ENCODE measurements around the gene ITPK1.

Gene ITPK1

GRCh38 chr14:93023039-93023438, 92.7 kb downstream of the ITPK1 start:
- DNase-seq = no peak

GRCh38 chr14:93019970-93020369, 95.8 kb downstream of the ITPK1 start:
- no peak for DNase-seq

- DNase-seq = no peak
Observed at GRCh38 chr14:93019367-93019843, 96.3 kb downstream of the ITPK1 start.

GRCh38 chr14:93018366-93018765, 97.4 kb downstream of the ITPK1 start:
- DNase-seq = no peak

GRCh38 chr14:93017898-93018297, 97.8 kb downstream of the ITPK1 start:
- DNase-seq = no peak

- DNase-seq = no peak
Observed at GRCh38 chr14:93017301-93017797, 98.4 kb downstream of the ITPK1 start.

GRCh38 chr14:93016275-93016845, 99.4 kb downstream of the ITPK1 start:
- DNase-seq = no peak

GRCh38 chr14:93015505-93015904, 100.2 kb downstream of the ITPK1 start:
- DNase-seq = no peak

GRCh38 chr14:93015064-93015463, 100.7 kb downstream of the ITPK1 start:
- no peak for DNase-seq

GRCh38 chr14:93014058-93015023, 101.4 kb downstream of the ITPK1 start:
- DNase-seq = no peak

- DNase-seq = no peak
Observed at GRCh38 chr14:93012951-93013719, 102.6 kb downstream of the ITPK1 start.

GRCh38 chr14:93012506-93012905, 103.2 kb downstream of the ITPK1 start:
- DNase-seq = no peak

- no peak for DNase-seq
Observed at GRCh38 chr14:93011650-93012325, 103.9 kb downstream of the ITPK1 start.

- no peak for DNase-seq
Observed at GRCh38 chr14:93011141-93011529, 104.6 kb downstream of the ITPK1 start.

GRCh38 chr14:93010522-93011140, 105.1 kb downstream of the ITPK1 start:
- DNase-seq = no peak

- DNase-seq = no peak
Observed at GRCh38 chr14:93010130-93010499, 105.6 kb downstream of the ITPK1 start.

- DNase-seq = no peak
Observed at GRCh38 chr14:93009471-93010129, 106.1 kb downstream of the ITPK1 start.

GRCh38 chr14:93008381-93008780, 107.3 kb downstream of the ITPK1 start:
- no peak for DNase-seq

- DNase-seq = no peak
Observed at GRCh38 chr14:93007225-93007997, 108.3 kb downstream of the ITPK1 start.

GRCh38 chr14:93006567-93007051, 109.1 kb downstream of the ITPK1 start:
- no peak for DNase-seq

- no peak for DNase-seq
Observed at GRCh38 chr14:93005838-93006237, 109.9 kb downstream of the ITPK1 start.

Data from activated CD8-positive, alpha-beta memory T cell treated with anti-CD3 and anti-CD28 coated beads, Interleukin-2, amount 50 U/mL, for 4 hours (primary cell).